SK-N-SH (cell line): ENCODE results near the gene PCDH1.

ENCODE experiments used
- RFX5 ChIP-seq: IDR thresholded peaks from 2 replicates; pipeline ENCODE4 v1.6.1; 2012; ENCODE audit warnings: mild to moderate bottlenecking, improper control_type of control experiment, low read length
- TF ChIP-seq, protein P1 (sequence below): fragments of 200-600 bp; sonication (generic); IDR thresholded peaks from 2 replicates; pipeline ENCODE4 v1.6.1; 2017; ENCODE audit warnings: antibody characterized with exemption, mild to moderate bottlenecking, moderate library complexity

DNA sequence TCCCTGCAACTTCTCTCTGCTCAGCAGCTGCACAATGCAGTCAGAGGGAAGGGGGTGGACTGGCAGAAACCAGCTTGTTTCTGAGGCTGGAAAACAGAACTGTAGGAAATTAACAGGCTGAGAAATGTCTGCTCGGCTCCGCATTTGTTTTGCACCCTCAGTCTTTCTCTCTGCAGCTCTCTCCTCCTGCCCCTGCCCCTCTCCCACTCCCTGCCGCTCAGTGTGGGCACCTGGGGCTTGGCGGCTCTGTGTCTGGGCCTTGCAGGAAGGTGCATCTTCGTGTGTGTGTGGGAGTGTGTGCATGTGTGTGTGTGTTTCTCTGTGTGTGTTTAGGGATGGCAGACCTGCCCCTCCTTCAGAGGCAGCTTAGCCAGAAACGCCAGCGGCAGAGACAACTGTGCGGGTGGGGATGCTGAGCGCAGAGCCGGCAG lies 53.0 kb downstream of the PCDH1 start:
- TF ChIP-seq, protein P1, sequence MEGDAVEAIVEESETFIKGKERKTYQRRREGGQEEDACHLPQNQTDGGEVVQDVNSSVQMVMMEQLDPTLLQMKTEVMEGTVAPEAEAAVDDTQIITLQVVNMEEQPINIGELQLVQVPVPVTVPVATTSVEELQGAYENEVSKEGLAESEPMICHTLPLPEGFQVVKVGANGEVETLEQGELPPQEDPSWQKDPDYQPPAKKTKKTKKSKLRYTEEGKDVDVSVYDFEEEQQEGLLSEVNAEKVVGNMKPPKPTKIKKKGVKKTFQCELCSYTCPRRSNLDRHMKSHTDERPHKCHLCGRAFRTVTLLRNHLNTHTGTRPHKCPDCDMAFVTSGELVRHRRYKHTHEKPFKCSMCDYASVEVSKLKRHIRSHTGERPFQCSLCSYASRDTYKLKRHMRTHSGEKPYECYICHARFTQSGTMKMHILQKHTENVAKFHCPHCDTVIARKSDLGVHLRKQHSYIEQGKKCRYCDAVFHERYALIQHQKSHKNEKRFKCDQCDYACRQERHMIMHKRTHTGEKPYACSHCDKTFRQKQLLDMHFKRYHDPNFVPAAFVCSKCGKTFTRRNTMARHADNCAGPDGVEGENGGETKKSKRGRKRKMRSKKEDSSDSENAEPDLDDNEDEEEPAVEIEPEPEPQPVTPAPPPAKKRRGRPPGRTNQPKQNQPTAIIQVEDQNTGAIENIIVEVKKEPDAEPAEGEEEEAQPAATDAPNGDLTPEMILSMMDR = no peak
- no peak for TF ChIP-seq RFX5
